ENCODE measurements around the gene PRKAR2A. TPM values are rescaled to one million over a fixed set of nuclear protein-coding genes. Genes with fewer than 3 reads are reported as not detected.
A peak's percentile ranks its signal among the peaks of the same experiment; 100 is the strongest.
"Not testable (repeated sequence)": the region's sequence is repeated elsewhere in the genome, so short reads cannot be mapped to it uniquely, and the experiment has no call there.

PRKAR2A gene
- total RNA-seq, 2 donors from 2014 or later = 30.8 to 40.4 TPM

- not testable (repeated sequence) for H3K27ac Mint-ChIP-seq; DNase-seq; H3K4me1 Mint-ChIP-seq; H3K4me3 Mint-ChIP-seq; ATAC-seq; H3K9me3 ChIP-seq (ENCODE audit: control insufficient read depth, low read length, poor library complexity, severe bottlenecking); H3K27me3 Mint-ChIP-seq; H3K36me3 Mint-ChIP-seq (ENCODE audit: low read depth)
Observed at GRCh38 chr3:48827874-48828273, 19.8 kb downstream of the PRKAR2A start.

GRCh38 chr3:48826451-48826850 lies 21.2 kb downstream of the PRKAR2A start:
- no peak overlapping the region for H3K27ac Mint-ChIP-seq
- no peaks in the 10 kb centered on the region for H3K9me3 ChIP-seq (ENCODE audit: control insufficient read depth, low read length, poor library complexity, severe bottlenecking)
- H3K4me3 Mint-ChIP-seq = no peak overlapping the region
- H3K27me3 Mint-ChIP-seq = no peaks in the 10 kb centered on the region
- H3K4me1 Mint-ChIP-seq = peaks cover 9% of the 10 kb centered on the region
- no peak for DNase-seq
- no peak for ATAC-seq
- H3K36me3 Mint-ChIP-seq (ENCODE audit: low read depth) = no peaks in the 10 kb centered on the region

GRCh38 chr3:48820612-48821324 lies 26.9 kb downstream of the PRKAR2A start:
- ATAC-seq (no peak), DNase-seq (no peak)
- Mint-ChIP-seq H3K36me3 (ENCODE audit: low read depth) (peaks cover 3% of the 10 kb centered on the region), H3K4me3 (no peak overlapping the region), H3K27me3 (no peaks in the 10 kb centered on the region), H3K4me1 (peaks cover 18% of the 10 kb centered on the region), H3K27ac (peak overlapping the region; percentile 29)
- H3K9me3 ChIP-seq (ENCODE audit: control insufficient read depth, low read length, poor library complexity, severe bottlenecking) = no peaks in the 10 kb centered on the region

GRCh38 chr3:48819234-48820221 lies 28.1 kb downstream of the PRKAR2A start:
- Mint-ChIP-seq H3K36me3 (ENCODE audit: low read depth) (peaks cover 3% of the 10 kb centered on the region), H3K4me3 (no peak overlapping the region), H3K4me1 (peaks cover 18% of the 10 kb centered on the region), H3K27me3 (no peaks in the 10 kb centered on the region), H3K27ac (no peak overlapping the region)
- ATAC-seq = no peak
- DNase-seq = no peak
- H3K9me3 ChIP-seq (ENCODE audit: control insufficient read depth, low read length, poor library complexity, severe bottlenecking) = no peaks in the 10 kb centered on the region

GRCh38 chr3:48811524-48811923 lies 36.1 kb downstream of the PRKAR2A start:
- Mint-ChIP-seq H3K27me3 (no peaks in the 10 kb centered on the region), H3K27ac (peak overlapping the region; percentile 65), H3K4me1 (peaks cover 7% of the 10 kb centered on the region), H3K36me3 (ENCODE audit: low read depth) (peaks cover 3% of the 10 kb centered on the region), H3K4me3 (no peak overlapping the region)
- ATAC-seq (no peak), DNase-seq (no peak)
- no peaks in the 10 kb centered on the region for H3K9me3 ChIP-seq (ENCODE audit: control insufficient read depth, low read length, poor library complexity, severe bottlenecking)

- Mint-ChIP-seq H3K4me3 (no peak overlapping the region), H3K27me3 (no peaks in the 10 kb centered on the region), H3K36me3 (ENCODE audit: low read depth) (peaks cover 4% of the 10 kb centered on the region), H3K27ac (no peak overlapping the region), H3K4me1 (peaks cover 7% of the 10 kb centered on the region)
- ATAC-seq = no peak
- no peaks in the 10 kb centered on the region for H3K9me3 ChIP-seq (ENCODE audit: control insufficient read depth, low read length, poor library complexity, severe bottlenecking)
- no peak for DNase-seq
Observed at GRCh38 chr3:48804930-48805329, 42.7 kb downstream of the PRKAR2A start.

GRCh38 chr3:48800831-48801230 lies 46.8 kb downstream of the PRKAR2A start:
- not testable (repeated sequence) for H3K4me3 Mint-ChIP-seq; DNase-seq; H3K27ac Mint-ChIP-seq; H3K27me3 Mint-ChIP-seq; H3K4me1 Mint-ChIP-seq; ATAC-seq; H3K9me3 ChIP-seq (ENCODE audit: control insufficient read depth, low read length, poor library complexity, severe bottlenecking); H3K36me3 Mint-ChIP-seq (ENCODE audit: low read depth)

- Mint-ChIP-seq H3K36me3 (ENCODE audit: low read depth) (no peaks in the 10 kb centered on the region), H3K4me3 (no peak overlapping the region), H3K4me1 (peaks cover 7% of the 10 kb centered on the region), H3K27me3 (no peaks in the 10 kb centered on the region), H3K27ac (no peak overlapping the region)
- no peak for DNase-seq
- no peaks in the 10 kb centered on the region for H3K9me3 ChIP-seq (ENCODE audit: control insufficient read depth, low read length, poor library complexity, severe bottlenecking)
- no peak for ATAC-seq
Observed at GRCh38 chr3:48798998-48799397, 48.7 kb downstream of the PRKAR2A start.

- H3K36me3 Mint-ChIP-seq (ENCODE audit: low read depth) = no peaks in the 10 kb centered on the region
- H3K27ac Mint-ChIP-seq = peak overlapping the region; percentile 39
- no peaks in the 10 kb centered on the region for H3K9me3 ChIP-seq (ENCODE audit: control insufficient read depth, low read length, poor library complexity, severe bottlenecking)
- ATAC-seq (no peak), DNase-seq (no peak)
- H3K4me1 Mint-ChIP-seq = peaks cover 9% of the 10 kb centered on the region
- H3K27me3 Mint-ChIP-seq = no peaks in the 10 kb centered on the region
- no peak overlapping the region for H3K4me3 Mint-ChIP-seq
Observed at GRCh38 chr3:48797626-48798025, 50.0 kb downstream of the PRKAR2A start.

GRCh38 chr3:48795997-48796732 lies 51.5 kb downstream of the PRKAR2A start:
- DNase-seq (no peak), ATAC-seq (no peak)
- H3K4me3 Mint-ChIP-seq = no peak overlapping the region
- H3K27ac Mint-ChIP-seq = peak overlapping the region; percentile 2
- no peaks in the 10 kb centered on the region for H3K27me3 Mint-ChIP-seq
- no peaks in the 10 kb centered on the region for H3K9me3 ChIP-seq (ENCODE audit: control insufficient read depth, low read length, poor library complexity, severe bottlenecking)
- peaks cover 9% of the 10 kb centered on the region for H3K4me1 Mint-ChIP-seq
- no peaks in the 10 kb centered on the region for H3K36me3 Mint-ChIP-seq (ENCODE audit: low read depth)

- not testable (repeated sequence) for H3K27ac Mint-ChIP-seq; H3K36me3 Mint-ChIP-seq (ENCODE audit: low read depth); H3K27me3 Mint-ChIP-seq; H3K4me3 Mint-ChIP-seq; DNase-seq; ATAC-seq; H3K9me3 ChIP-seq (ENCODE audit: control insufficient read depth, low read length, poor library complexity, severe bottlenecking)
- H3K4me1 Mint-ChIP-seq = peaks cover 21% of the 10 kb centered on the region
Observed at GRCh38 chr3:48793484-48793883, 54.2 kb downstream of the PRKAR2A start.

GRCh38 chr3:48789665-48790064 lies 58.0 kb downstream of the PRKAR2A start:
- H3K27me3 Mint-ChIP-seq = no peaks in the 10 kb centered on the region
- H3K27ac Mint-ChIP-seq = peak overlapping the region; percentile 39
- no peak overlapping the region for H3K4me3 Mint-ChIP-seq
- no peaks in the 10 kb centered on the region for H3K9me3 ChIP-seq (ENCODE audit: control insufficient read depth, low read length, poor library complexity, severe bottlenecking)
- no peak for DNase-seq
- H3K4me1 Mint-ChIP-seq = peaks cover 17% of the 10 kb centered on the region
- ATAC-seq = no peak
- H3K36me3 Mint-ChIP-seq (ENCODE audit: low read depth) = peaks cover 4% of the 10 kb centered on the region

Data from T-helper 17 cell (primary cell).